Measurements from ENCODE around the gene AKAP13. TPM values are rescaled to one million over a fixed set of nuclear protein-coding genes. Genes with fewer than 3 reads are reported as not detected.

Gene AKAP13
- polyA plus RNA-seq, 1 of the 3 experiments (the other 2 are of a cell fraction) = 8.4 TPM

DNA sequence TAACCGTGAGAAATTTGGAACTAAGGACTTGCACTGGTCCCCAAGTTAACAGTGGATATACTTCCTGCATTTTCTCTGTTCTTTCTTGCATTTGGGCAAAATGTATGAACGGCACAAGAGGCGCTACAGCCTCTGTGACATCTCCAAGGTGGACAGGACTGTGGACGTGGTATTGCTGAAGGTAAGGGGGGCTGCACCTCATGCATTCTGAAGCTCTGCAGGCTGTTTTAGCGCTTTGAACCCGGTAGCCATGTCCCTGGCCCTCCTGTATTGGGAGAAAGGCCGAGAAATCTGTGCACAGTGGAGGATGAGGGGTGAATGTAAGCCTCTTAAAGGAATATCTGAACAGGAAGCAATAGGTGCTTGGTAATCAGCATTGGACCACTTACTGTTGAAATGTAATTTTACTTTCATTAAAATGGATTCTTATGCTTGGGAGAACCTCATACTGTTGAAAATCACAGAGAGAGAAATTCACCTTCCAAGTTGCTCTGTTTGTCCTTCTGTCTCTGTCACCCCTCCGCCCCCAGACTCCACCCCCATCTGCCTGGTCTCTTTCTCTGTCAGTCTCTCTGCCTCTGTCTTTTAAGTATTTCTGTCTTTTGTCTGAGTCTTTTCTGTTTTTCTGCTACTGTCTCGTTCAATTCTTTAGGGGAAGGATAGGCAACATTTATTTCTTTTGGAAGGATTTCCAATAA is 239.7 kb downstream of the AKAP13 start (continued):
- TF ChIP-seq, protein P1, sequence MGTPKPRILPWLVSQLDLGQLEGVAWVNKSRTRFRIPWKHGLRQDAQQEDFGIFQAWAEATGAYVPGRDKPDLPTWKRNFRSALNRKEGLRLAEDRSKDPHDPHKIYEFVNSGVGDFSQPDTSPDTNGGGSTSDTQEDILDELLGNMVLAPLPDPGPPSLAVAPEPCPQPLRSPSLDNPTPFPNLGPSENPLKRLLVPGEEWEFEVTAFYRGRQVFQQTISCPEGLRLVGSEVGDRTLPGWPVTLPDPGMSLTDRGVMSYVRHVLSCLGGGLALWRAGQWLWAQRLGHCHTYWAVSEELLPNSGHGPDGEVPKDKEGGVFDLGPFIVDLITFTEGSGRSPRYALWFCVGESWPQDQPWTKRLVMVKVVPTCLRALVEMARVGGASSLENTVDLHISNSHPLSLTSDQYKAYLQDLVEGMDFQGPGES (IDR thresholded peaks at IDR 0.05; ENCODE audit: low read depth, low read length) = no peak
- TF ChIP-seq MXI1 (IDR thresholded peaks at IDR 0.05; ENCODE audit: low read depth, low read length) (no peak), GABPA (IDR thresholded peaks at IDR 0.05; ENCODE audit: low read depth) (no peak), MEF2A (IDR thresholded peaks at IDR 0.05; ENCODE audit: borderline replicate concordance, low read depth) (no peak)
- TF ChIP-seq, protein P2, sequence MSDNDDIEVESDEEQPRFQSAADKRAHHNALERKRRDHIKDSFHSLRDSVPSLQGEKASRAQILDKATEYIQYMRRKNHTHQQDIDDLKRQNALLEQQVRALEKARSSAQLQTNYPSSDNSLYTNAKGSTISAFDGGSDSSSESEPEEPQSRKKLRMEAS (IDR thresholded peaks at IDR 0.05; ENCODE audit: low read depth) = no peak
- TF ChIP-seq, protein P3, sequence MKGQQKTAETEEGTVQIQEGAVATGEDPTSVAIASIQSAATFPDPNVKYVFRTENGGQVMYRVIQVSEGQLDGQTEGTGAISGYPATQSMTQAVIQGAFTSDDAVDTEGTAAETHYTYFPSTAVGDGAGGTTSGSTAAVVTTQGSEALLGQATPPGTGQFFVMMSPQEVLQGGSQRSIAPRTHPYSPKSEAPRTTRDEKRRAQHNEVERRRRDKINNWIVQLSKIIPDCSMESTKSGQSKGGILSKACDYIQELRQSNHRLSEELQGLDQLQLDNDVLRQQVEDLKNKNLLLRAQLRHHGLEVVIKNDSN (IDR thresholded peaks at IDR 0.05; ENCODE audit: borderline replicate concordance, low read depth) = no peak

DNA sequence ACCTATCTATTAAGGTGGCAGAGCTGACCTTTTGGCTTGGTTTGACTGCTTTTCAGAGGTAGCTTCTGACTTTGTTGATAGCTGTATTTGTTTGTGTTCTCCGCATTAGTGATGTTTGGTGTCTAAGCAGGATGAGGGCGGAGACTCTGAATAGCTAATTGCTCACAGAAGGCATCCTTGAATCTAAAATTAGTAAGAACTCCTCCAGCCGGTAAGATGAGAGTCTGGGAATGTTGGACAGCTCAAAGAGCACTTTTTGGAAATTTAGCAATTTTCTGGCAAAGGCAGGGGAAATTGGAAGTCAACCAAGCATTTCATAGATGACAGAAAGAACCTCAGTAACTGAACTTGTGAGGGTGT is 240.3 kb downstream of the AKAP13 start:
- Histone ChIP-seq H3K79me2 (ENCODE audit: insufficient read depth) (peaks cover 55% of the 10 kb centered on the region), H3F3A (replicated peaks; ENCODE audit: insufficient read depth) (peaks cover 11% of the 10 kb centered on the region), H3K4me1 (ENCODE audit: control insufficient read depth in 1 of 2, insufficient read depth in 2 of 2, low read depth in 1 of 2, low read length in 1 of 2) (peaks cover 38 to 55% of the 10 kb centered on the region in 2 experiments), H2AFZ (ENCODE audit: low read depth) (no peak overlapping the region), H3K9ac (peak overlapping the region; percentile 49; the same call in 1 of the 2 replicates), H3K4me3 (ENCODE audit: low read depth in 2 of 2, low read length in 1 of 2) (peak overlapping the region; percentile 14 to 18; a peak in 2 of 4 replicates), H3K36me3 (replicated peaks in 1 of 2; ENCODE audit: control insufficient read depth in 1 of 2, insufficient read depth in 2 of 2, low read length in 1 of 2) (peaks cover 2 to 8% of the 10 kb centered on the region in 2 experiments), H3K4me2 (peak overlapping the region; percentile 58), H3K9me3 (no peaks in the 10 kb centered on the region), H4K20me1 (ENCODE audit: insufficient read depth) (no peaks in the 10 kb centered on the region), H3K27ac (ENCODE audit: low read depth in 2 of 2, low read length in 1 of 2) (peak overlapping the region; percentile 90 to 95), H3K27me3 (ENCODE audit: insufficient read depth) (no peaks in the 10 kb centered on the region), H3K9me2 (no peaks in the 10 kb centered on the region)
- TF ChIP-seq MEF2A (IDR thresholded peaks at IDR 0.05; ENCODE audit: borderline replicate concordance, low read depth) (peak; percentile 33; the same call in 1 of the 2 replicates), EZH2phosphoT487 (IDR thresholded peaks at IDR 0.05; ENCODE audit: borderline replicate concordance, low read depth) (no peak)
- TF ChIP-seq, protein P4, sequence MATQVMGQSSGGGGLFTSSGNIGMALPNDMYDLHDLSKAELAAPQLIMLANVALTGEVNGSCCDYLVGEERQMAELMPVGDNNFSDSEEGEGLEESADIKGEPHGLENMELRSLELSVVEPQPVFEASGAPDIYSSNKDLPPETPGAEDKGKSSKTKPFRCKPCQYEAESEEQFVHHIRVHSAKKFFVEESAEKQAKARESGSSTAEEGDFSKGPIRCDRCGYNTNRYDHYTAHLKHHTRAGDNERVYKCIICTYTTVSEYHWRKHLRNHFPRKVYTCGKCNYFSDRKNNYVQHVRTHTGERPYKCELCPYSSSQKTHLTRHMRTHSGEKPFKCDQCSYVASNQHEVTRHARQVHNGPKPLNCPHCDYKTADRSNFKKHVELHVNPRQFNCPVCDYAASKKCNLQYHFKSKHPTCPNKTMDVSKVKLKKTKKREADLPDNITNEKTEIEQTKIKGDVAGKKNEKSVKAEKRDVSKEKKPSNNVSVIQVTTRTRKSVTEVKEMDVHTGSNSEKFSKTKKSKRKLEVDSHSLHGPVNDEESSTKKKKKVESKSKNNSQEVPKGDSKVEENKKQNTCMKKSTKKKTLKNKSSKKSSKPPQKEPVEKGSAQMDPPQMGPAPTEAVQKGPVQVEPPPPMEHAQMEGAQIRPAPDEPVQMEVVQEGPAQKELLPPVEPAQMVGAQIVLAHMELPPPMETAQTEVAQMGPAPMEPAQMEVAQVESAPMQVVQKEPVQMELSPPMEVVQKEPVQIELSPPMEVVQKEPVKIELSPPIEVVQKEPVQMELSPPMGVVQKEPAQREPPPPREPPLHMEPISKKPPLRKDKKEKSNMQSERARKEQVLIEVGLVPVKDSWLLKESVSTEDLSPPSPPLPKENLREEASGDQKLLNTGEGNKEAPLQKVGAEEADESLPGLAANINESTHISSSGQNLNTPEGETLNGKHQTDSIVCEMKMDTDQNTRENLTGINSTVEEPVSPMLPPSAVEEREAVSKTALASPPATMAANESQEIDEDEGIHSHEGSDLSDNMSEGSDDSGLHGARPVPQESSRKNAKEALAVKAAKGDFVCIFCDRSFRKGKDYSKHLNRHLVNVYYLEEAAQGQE (IDR thresholded peaks at IDR 0.05; ENCODE audit: low read depth, low read length) = peak; percentile 78; the same call in 1 of the 2 replicates
- ChIA-PET CTCF (interaction anchor here (1.4 kb wide), 1 partner anchor 324 kb away, joined by 3 read pairs; no protein-coding TSS in a partner anchor), POLR2A (no interaction called here)
- DNase-seq = no peak
- 51% methylated on average over 3 of the region's 3 CpGs for WGBS (ENCODE audit: low lambda C conversion rate)

Data from SK-N-SH (cell line).